ENCODE data around the gene NANP.
"Not testable (repeated sequence)": the region's sequence is repeated elsewhere in the genome, so short reads cannot be mapped to it uniquely, and the experiment has no call there.

The NANP gene

DNA sequence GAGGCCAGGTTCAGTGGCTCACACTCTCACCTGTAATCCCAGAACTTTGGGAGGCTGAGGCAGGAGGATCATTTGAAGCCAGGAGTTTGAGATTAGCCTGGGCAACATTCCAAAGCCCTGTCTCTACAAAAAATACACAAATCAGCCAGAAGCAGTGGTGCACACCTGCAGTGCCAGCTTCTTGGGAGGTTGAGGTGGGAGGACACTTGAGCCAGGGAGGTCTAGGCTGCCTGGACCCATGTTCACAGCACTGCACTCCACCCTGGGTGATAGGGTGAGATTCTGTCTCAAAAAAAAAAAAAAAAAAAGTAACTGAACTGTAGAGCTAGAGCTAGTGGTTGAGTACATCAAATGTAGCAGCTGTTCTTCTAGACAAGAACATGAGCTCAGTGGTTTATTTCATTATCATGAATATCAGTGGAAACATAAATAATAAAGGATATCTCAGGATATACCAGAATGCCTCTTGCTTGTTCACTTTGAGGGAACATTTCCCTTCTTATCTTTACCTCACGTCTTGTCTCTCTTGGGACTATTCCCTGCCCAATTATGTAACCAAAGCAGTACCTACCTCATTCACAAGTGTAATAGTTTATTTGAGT, 17.6 kb downstream of the NANP start:
- no peak for DNase-seq (ENCODE audit: low read depth in 2 of 2)

DNA sequence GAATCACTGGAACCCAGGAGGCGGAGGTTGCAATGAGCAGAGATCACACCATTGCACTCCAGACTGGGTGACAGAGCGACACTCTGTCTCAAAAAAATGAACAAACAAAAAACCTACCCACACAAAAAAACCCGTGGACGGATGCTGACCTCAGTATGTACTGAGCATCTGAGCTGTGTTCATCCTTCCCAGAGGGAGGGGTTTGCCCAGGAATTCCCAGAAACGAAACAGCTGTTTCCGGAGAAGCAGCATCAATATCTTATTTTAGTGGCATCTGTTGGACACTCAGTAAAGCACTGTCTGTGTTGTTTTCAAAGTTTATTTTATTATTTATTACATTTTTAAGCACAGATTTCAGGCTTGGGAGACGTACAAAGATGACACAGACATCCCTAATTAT, 18.7 kb downstream of the NANP start:
- DNase-seq (ENCODE audit: low read depth in 2 of 2), result no peak

DNA sequence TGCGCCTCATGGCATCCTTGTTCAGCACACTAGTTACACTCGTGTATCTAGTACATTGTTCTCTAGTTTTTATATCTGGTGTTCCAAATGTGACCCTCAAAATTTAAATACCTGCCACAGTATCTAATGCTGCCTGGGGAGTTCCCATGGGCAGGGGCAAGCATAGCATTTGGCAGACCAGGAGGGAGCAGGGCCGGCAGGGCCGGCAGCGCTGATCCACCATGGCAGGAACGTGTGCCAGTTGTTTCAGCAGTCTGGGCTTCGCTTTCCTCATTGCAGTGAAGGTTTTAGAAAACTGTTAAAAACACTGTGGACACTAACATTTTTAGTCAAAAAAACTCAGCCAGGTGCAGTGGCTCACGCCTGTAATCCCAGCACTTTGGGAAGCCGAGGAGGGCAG, 19.2 kb downstream of the NANP start:
- DNase-seq (ENCODE audit: low read depth in 2 of 2), result no peak

DNA sequence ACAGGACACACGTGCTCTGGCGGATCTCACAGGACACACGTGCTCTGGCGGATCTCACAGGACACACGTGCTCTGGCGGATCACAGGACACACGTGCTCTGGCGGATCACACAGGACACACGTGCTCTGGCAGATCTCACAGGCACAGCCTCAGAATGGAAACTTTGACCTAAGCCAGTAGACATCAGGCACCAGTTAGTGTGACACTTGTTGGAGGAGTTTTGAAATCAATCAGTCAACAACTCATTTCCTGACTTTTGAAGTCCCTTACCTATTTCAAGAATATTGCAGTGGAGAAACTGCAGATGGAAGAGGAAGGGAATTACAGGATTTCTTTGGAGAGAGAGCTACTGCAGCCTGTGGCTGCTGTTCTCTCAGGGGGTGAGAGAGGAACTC, 20.9 kb downstream of the NANP start:
- not testable (repeated sequence) for DNase-seq (ENCODE audit: low read depth in 2 of 2)

DNA sequence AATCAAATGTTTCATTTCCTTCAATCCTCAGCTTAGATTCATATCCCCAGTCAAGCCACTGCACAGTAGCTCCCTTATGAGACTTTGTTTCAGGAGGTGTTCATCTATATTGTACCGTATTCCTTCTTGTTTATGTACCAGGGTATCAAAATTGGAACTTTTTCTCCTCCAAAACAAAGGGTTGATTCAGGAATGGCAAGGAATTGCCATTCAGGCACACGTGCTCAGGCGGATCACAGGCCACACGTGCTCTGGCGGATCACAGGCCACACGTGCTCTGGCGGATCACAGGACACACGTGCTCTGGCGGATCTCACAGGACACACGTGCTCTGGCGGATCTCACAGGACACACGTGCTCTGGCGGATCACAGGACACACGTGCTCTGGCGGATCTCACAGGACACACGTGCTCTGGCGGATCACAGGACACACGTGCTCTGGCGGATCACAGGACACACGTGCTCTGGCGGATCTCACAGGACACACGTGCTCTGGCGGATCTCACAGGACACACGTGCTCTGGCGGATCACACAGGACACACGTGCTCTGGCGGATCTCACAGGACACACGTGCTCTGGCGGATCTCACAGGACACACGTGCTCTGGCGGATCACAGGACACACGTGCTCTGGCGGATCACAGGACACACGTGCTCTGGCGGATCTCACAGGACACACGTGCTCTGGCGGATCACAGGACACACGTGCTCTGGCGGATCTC, 21.5 kb downstream of the NANP start:
- DNase-seq (ENCODE audit: low read depth in 2 of 2), result not testable (repeated sequence)

DNA sequence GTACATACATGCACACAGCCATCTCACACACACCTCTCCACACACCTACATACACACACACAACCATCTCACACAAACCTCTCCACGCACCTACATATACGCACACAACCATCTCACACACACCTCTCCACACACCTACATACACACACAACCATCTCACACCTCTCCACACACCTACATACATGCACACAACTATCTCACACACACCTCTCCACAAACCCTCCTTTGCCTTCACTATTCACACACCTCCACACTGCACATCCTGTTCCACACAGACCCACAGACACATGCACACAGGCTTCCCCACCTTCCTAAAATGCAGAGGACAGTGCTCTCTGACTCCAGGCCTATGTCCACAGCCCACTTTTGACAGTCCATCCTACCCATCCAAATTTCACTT, 22.2 kb downstream of the NANP start:
- DNase-seq (ENCODE audit: low read depth in 2 of 2), result no peak

DNA sequence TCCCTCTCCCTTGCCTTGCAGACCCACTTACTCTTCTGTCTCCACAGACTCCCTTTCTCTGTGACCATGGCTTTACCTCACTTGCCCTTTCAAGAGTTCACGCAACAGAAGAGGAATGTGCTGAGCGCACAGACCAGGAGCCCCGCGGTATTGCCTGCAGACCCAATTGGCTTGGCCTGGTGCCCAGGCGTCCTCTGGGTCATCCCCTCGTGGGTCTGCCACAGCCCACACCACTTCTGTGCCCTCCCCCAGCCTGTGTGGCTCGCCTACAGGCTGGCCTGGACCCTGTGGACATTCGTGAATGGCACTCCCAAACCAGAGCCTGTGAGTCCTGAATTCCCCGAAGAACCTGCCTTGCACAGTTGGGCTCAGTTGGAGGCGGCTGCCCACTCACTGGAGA, 23.2 kb downstream of the NANP start:
- DNase-seq (ENCODE audit: low read depth in 2 of 2), result no peak

DNA sequence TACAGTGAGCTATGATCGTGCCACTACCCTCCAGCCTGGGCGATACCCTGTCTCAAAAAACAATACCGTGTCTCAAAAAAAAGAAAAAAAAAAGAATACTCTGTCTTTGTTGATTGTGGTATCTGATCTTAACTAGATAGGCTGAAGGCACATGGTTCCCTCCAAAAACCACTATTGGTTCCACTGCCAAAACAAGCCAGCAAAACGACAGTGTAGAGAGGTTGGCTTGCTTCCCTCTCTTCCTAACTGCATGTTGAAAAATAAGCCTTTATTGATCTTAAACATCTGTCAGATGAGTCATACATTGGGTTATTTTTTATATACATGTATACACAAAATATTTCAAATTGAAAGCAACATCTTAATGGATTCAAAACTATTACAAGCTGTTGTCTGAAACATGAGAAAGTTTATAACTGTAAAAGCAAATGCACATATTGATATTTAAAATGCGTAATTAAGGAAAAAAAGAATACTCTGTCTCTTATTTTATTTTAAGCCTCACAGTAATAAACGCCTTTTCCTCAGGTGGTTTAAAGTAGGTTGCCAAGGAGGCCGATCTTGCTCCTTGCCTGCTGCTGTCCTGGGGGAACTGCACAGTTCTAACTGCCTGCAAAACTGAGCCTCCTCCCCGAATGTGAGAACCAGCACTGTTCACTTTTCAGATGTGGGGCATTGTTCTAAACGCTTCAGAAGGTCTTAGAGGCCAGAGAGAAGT, 31.5 kb downstream of the NANP start:
- DNase-seq (ENCODE audit: low read depth in 2 of 2), result no peak

DNA sequence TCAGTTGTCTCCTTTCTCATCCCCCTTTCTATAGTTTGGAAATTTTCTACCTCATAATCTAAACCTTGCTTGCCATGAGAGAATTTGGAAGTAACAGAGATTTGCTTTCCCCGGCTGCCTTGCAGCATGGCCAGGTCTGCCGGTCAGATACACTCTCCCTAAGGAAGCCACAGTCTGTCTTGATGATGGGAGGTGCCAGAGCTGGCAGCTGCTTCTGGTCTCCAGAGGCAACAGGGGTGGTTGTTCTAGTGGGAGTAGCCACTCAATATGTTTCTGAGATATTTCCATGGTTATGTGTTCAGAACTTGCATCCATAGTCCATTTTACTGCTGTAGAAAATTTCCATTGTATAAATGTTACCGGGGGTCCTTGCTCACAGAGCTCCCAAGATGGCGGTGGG, 33.0 kb downstream of the NANP start:
- not testable (repeated sequence) for DNase-seq (ENCODE audit: low read depth in 2 of 2)

DNA sequence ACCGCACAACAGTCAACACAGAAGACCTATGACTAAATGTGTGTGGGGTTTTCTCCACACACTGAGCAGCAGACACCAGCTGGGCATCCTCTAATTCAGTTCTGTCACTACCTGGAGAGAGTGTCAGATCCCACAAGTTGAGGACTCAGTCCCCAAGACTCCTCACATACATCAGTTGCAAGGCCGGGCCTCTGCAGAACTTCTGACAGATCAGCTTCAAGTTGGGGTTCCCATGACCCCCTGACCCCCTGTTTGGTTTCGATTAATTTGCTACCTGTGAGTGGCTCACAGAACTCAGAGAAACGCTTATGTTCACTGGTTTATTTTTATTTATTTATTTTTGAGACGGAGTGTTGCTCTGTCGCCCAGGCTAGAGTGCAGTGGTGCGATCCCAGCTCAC, 35.3 kb downstream of the NANP start:
- DNase-seq (ENCODE audit: low read depth in 2 of 2), result no peak

DNA sequence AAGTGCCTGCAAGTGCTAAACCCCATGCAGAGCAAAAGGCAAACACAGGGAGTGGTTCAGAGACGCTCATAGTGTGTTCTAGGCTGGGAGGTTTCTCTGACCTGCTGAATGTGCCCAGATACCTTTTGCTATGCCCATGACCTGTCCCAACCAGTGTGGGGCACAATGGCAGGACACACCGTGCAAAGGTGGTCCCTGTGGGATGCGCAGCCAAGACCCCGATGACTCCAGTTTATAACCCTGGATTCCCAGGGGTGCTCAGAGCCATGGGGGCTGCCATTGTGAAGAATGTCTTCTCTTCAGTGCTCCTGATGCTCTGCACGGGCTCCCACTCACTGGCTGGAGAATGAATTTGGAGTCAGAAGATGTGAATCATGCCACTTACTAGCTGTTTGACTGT, 36.3 kb downstream of the NANP start:
- DNase-seq (ENCODE audit: low read depth in 2 of 2), result no peak

DNA sequence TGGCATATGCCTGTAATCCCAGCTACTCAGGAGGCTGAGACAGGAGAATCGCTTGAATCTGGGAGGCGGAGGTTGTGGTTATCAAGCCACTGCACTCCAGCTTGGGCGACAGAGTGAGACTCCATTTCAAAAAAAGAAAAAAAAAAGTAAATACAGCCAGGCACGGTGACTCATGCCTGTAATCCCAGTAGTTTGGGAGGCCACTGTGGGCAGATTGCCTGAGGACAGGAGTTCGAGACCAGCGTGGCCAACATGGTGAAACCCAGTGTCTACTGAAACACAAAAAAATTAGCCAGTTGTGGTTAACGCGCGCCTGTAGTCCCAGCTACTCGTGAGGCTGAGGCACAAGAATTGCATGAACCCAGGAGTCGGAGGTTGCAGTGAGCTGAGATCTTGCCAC, 36.9 kb downstream of the NANP start:
- DNase-seq (ENCODE audit: low read depth in 2 of 2), result no peak

DNA sequence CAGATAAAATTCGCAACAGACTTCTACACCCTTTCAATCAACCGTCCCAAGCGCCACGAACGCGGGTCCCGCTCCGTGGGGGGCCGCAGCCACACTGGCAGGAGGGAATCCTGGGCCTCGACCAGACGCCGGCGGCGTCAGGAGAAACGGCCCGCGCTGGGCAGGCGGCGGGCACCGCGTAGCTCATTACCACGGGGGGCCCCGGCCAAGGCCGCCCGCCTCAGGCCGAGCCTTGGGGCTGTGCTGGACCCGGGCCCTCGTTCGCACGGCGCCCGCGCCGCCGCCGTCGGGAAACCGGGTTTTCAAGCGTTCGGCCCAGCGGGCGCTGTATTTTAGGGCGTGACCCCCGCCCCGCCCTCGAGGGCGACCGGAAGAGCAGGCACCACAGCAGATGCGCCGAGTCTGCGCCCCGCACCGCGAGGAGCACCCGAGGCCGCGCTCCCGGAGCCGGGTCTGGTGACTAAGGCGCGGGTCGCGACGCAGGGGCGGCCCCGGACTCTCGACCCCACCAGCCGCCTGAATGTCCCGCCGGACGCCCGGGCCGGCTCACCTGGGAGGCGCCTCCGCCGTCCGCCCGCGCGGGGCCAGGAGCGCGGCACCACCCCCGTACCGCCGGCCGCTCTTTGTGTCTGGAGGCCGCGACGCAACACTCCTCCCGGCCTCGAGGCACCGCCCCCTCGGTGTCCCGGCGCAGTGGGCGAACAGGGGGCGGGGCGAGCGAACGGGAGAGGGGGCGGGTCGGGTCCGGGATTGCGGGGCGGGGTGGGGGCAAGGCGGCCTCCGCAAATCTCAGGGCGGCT, 38.7 kb downstream of the NANP start, which contains the start of gene NINL:
TSS of gene NINL (minus strand) at position 627 of the 800 bp plus-strand sequence. CDS start 58,944 bp downstream, outside the sequence.
- peak; percentile 32 to 37 for DNase-seq (ENCODE audit: low read depth in 2 of 2)

DNA sequence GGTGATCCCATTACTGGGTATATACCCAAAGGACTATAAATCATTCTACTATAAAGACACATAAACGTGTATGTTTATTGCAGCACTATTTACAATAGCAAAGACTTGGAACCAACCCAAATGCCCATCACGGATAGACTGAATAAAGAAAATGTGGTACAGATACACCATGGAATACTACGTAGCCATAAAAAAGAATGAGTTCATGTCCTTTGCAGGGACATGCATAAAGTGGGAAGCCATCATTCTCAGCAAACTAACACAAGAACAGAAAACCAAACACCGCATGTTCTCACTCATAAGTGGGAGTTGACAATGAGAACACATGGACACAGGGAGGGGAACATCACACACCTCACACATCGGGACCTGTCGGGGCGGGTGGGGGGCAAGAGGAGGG, 40.2 kb downstream of the NANP start:
- not testable (repeated sequence) for DNase-seq (ENCODE audit: low read depth in 2 of 2)

DNA sequence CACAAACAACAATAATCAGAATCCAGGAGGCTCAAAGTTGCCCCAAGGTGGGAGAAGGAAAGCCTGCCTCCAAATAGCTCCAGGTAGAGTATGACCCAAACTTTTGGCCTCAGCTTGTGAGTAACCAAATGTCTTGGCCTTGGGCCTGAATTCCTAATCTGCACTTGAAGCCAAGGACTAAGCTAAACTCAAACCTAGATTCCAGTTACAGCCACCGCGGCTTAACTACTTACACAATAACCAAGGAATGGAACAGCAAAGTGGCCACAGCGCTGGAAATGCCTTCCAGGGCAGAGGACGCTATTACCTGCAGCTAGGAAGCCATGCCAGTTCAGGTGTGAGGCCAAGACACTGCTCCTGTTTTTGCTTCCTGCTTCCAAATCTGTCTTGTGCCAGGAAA, 43.1 kb downstream of the NANP start:
- no peak for DNase-seq (ENCODE audit: low read depth in 2 of 2)

DNA sequence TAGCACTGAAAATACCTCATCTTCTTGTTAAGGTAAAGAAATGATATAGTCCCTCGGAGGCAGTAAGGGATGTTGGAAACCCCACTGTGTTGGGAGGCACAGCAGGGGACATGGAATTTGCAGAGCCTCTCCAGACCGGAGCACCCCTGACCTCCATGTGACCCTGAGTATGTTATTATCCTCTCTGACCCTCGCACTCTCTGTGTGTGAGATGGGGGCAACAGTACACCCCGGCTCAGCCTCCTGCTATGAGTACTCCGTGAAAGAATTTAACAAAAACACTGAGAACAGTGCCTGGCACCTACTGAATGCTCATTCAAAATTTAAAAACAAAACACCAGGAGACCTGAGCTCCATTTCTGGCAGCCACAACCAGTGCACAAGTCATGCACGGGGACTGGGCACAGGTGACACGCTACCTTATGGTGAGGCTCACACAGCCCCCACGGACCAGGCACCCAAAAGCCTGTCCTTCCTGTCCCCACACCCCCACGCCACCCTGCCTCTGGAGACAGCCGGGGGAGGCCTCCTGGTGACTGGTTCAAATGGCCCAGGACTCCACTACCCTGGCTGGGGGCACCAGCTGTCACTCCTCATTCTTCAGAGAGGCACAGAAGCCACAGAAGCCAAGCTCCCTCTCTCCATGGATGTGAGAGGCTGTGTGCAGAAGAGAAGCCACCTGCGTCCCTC, 44.6 kb downstream of the NANP start:
- no peak for DNase-seq (ENCODE audit: low read depth in 2 of 2)

DNA sequence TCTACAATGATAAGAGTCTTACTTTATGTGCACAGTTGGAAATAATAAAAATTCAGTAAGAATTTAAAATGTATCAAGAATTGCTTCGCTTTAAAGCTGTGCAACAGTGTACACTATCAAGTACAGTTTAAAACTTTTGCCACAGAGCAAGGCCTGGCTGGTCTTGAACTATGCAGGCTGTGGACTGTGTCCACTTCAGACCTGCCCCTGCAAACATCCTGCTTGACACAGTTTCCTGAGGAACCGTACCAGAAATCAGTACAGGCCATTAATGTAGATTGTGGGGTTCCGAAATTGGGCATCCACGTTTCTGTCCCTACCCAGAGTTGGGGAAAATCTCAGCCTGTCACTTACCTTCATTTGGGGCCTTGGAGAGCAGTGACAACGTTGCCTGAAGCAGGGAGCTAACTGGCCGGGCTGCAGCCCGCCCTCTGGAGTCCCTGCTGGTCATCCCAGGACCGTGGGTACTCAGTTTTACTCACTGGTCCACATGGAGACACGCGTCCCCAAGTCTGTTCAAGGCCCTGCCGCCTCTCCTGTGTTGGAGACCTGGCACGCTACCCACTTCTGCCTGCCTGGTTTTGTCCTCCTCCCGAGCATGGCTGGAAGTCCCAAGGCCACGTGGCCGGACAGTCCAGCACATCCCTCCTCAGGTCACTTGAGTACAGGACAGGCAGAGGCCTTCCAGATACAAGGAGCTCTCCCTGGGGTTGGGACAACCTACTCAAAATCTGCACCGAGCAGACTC, 46.9 kb downstream of the NANP start:
- no peak for DNase-seq (ENCODE audit: low read depth in 2 of 2)

DNA sequence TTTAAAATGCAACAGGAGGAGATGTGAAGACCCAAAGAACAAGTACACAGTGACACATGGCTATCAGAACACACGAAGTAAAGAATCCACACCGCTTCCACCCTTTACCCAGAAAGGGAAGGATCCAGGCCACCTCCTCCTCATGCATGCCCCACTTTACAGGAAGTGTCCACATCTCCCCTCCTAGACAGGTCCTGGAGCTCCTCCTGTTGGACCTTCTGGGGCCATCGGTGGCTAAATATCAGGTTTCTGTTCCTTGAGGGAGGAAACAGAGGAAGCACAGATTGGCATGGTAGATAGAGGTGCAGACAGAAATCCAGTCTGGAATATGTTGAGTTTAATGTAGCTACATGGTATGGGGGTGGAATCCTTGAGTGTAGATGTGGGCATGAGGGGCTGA, 49.4 kb downstream of the NANP start:
- DNase-seq (ENCODE audit: low read depth in 2 of 2), result no peak

DNA sequence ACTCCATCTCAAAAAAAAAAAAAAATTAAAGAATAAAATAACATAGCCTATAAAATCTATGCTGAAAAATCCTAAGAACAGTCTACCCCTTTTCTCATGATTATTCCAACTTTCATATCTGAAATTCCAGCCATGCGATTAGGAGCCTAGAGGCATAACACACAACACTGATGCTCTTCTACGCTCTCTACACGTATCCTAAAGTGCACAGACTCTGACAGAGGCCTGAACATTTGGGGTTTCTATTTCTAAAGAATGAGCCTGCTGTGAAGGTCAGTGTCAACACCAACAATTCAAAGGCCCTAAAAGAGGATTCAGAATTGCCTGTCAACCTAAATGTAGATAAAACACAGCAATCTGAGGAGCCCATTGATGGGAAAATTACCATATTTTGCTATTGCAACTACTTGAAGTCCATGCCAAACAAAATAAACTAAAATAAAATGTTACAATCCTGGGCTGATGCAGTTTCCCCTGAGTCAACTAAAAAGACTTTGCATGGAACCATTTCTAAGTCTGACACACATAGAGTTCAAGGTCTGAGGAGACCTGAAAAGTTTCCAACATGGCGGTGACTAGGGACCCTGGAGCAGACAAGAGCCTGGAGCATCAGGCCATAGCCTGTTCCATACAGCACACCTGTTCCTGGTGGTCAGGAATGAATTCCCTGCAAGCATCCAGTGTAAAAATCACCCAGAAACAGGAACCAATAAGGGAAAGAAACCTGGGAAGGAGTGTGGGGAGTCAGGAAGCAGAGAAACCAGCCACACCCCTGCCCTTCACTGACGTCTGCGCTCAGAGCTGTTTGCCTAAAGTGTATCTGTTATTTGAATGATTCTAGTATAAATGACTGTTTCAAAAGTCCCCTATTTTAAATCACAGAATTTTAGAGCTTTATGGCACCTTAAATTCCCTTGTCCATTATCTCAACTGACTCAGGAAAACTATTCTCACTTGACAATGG, 50.2 kb downstream of the NANP start:
- DNase-seq (ENCODE audit: low read depth in 2 of 2), result no peak

DNA sequence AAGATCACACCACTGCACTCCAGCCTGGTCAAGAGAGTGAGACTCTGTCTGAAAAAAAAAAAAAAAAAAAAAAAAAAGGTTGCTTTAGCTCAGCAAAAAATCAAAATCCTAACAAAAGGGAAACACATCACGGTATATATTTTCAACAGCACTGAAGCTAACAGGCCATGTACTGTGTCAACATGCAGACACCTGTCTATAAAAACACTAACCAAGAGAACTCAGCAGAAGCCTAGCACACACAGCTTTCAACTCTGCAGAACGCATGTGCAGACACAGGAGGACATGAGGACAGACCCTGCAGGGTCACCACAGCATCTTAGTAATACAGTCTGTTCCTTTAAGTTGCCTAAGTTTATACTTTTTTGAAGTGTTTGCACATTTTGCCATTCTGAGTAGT, 52.0 kb downstream of the NANP start:
- DNase-seq (ENCODE audit: low read depth in 2 of 2), result no peak

Measured in stimulated activated CD8-positive, alpha-beta memory T cell treated with anti-CD3 and anti-CD28 coated beads, Interleukin-15, amount 100 ng/mL, for 48 hours (primary cell).